Nephron progenitor cell (in vitro differentiated cells): ENCODE results near the gene KLHDC4.

Source experiments
- DNase-seq: peaks from one replicate; pipeline ENCODE4 v3.0.0; 2021
- H3K27ac Mint-ChIP-seq: 2 replicates; pipeline ENCODE4 v1.8.0; 2021; ENCODE audit warnings: mild to moderate bottlenecking, moderate library complexity, mixed read lengths
- H3K27me3 Mint-ChIP-seq: 2 replicates; pipeline ENCODE4 v1.8.0; 2021; ENCODE audit warnings: mild to moderate bottlenecking, low read depth, mixed read lengths; ENCODE audit not compliant: poor library complexity
- H3K36me3 Mint-ChIP-seq: 2 replicates; pipeline ENCODE4 v1.8.0; 2021; ENCODE audit warnings: low read depth, mixed read lengths
- H3K4me1 Mint-ChIP-seq: 2 replicates; pipeline ENCODE4 v1.8.0; 2021; ENCODE audit warnings: mixed read lengths
- H3K4me3 Mint-ChIP-seq: 2 replicates; pipeline ENCODE4 v1.8.0; 2021; ENCODE audit warnings: mild to moderate bottlenecking, moderate library complexity, mixed read lengths
- H3K9me3 Mint-ChIP-seq: 2 replicates; pipeline ENCODE4 v1.8.0; 2021; ENCODE audit warnings: mild to moderate bottlenecking, moderate library complexity, mixed read lengths
- TF ChIP-seq, protein P1 (sequence below): fragments of 200-600 bp; sonication (generic); IDR thresholded peaks from 2 replicates; pipeline ENCODE4 v1.5.0; 2021; ENCODE audit warnings: antibody characterized with exemption

The KLHDC4 gene

DNA sequence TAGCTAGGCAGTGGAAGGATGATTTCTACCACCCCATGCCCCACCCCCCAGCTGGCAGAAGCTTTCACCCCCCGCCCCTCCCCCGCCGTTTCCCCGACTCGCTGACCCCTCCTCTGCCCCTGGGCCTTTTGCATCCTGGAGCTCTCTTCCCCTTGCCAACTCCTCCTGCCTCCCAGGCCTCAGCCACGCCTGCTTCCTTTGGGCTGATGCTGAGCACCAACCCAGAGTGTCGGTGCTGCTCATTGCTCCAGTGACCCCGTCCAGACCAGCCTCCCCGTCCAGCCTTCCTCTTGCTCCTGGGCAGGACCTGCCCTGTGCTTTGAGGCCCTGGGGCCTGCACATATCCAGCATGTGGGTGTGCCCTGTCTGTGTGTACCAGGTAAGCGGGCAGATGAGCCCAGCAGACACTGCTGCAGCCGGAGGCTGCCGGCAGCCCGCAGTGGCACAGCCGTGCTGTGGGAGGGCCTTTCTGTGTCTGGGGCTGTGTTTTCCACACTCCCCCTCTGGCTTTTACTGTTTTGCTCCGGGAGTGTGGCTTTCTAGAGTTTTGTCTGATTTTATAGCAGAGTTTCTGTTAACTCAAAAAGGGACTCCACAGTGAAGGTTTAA lies 90.6 kb downstream of the KLHDC4 start:
- Mint-ChIP-seq H3K4me3 (no peak overlapping the region), H3K36me3 (no peaks in the 10 kb centered on the region), H3K27ac (peak overlapping the region; percentile 92), H3K27me3 (peaks cover 10% of the 10 kb centered on the region), H3K9me3 (no peaks in the 10 kb centered on the region), H3K4me1 (peaks cover 32% of the 10 kb centered on the region)
- peak; percentile 31 for DNase-seq
- TF ChIP-seq, protein P1, sequence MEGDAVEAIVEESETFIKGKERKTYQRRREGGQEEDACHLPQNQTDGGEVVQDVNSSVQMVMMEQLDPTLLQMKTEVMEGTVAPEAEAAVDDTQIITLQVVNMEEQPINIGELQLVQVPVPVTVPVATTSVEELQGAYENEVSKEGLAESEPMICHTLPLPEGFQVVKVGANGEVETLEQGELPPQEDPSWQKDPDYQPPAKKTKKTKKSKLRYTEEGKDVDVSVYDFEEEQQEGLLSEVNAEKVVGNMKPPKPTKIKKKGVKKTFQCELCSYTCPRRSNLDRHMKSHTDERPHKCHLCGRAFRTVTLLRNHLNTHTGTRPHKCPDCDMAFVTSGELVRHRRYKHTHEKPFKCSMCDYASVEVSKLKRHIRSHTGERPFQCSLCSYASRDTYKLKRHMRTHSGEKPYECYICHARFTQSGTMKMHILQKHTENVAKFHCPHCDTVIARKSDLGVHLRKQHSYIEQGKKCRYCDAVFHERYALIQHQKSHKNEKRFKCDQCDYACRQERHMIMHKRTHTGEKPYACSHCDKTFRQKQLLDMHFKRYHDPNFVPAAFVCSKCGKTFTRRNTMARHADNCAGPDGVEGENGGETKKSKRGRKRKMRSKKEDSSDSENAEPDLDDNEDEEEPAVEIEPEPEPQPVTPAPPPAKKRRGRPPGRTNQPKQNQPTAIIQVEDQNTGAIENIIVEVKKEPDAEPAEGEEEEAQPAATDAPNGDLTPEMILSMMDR, result no peak

DNA sequence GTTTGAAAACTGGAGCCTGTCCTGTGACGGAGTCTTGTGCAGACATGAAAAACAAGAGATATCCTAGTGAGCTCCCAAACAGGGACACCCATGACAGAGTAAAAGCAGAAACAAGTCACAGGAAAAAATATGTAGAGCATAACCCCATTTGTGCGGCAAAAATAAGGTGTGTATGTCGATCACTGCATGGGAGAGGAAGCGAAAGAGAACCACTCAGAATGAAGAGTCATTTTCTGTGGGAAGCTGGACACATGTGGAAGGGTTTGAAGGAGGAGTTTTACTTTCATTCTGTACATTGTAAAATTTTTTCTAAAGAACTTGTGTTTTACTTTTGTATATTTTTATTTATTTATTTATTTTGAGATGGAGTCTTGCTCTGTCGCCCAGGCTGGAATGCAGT lies 91.4 kb downstream of the KLHDC4 start:
- Mint-ChIP-seq H3K27me3 (peaks cover 10% of the 10 kb centered on the region), H3K27ac (peak overlapping the region; percentile 87), H3K36me3 (no peaks in the 10 kb centered on the region), H3K4me3 (no peak overlapping the region), H3K9me3 (no peaks in the 10 kb centered on the region), H3K4me1 (peaks cover 31% of the 10 kb centered on the region)
- TF ChIP-seq, protein P1, result no peak
- DNase-seq, result no peak

DNA sequence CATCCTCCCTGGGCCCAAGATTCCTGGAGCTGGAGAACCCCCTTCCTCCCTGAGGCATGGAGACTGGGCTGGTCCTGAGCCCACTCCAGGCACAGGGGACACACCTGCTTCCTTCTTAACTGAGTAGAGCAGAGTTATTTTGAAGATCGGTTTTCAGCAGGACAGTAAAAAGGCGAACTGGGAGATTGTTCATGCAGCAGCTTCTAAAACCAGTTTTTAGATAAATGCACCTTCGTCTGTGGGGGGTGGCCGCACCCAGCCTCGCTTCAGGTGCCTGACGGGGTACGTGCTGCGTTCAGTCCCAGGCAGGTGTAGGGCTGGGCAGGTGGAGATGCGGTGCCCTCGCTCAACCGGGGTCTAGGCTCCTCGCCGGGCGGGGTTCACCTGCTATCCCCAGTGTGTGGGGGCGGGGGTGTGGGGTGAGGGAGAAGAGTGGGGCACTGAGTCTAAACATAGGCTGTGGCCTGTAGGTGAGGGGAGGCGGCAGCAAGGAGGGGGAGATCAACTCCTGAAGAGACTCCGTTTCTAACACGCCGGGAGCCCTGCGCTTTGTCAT lies 94.0 kb downstream of the KLHDC4 start:
- Mint-ChIP-seq H3K4me3 (no peak overlapping the region), H3K27me3 (peaks cover 3% of the 10 kb centered on the region), H3K9me3 (no peaks in the 10 kb centered on the region), H3K36me3 (no peaks in the 10 kb centered on the region), H3K27ac (no peak overlapping the region), H3K4me1 (peaks cover 20% of the 10 kb centered on the region)
- no peak for DNase-seq
- TF ChIP-seq, protein P1, result no peak

DNA sequence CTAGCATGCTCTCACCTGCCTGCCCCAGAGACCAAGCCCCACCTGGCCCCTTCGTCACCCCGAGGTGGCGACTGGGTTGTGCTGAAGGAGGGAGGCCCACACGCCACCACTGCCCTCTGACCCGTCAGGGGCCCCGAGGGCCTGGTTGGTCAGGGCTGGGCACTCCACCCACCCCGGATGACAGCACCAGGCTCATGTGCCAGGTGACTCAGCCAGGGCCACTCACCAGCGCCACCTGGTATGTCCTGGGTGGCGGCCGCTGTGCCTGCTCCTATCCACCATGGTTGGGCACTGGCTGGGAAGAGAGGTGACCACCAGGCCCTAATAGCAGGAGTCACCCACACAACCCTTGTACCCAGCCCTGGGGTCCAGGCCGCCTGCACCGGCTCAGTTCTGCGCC lies 94.6 kb downstream of the KLHDC4 start:
- no peaks in the 10 kb centered on the region for H3K36me3 Mint-ChIP-seq
- H3K27me3 Mint-ChIP-seq, result peaks cover 3% of the 10 kb centered on the region
- TF ChIP-seq, protein P1, result no peak
- no peak overlapping the region for H3K4me3 Mint-ChIP-seq
- no peak overlapping the region for H3K27ac Mint-ChIP-seq
- no peaks in the 10 kb centered on the region for H3K9me3 Mint-ChIP-seq
- no peak for DNase-seq
- H3K4me1 Mint-ChIP-seq, result peaks cover 19% of the 10 kb centered on the region

DNA sequence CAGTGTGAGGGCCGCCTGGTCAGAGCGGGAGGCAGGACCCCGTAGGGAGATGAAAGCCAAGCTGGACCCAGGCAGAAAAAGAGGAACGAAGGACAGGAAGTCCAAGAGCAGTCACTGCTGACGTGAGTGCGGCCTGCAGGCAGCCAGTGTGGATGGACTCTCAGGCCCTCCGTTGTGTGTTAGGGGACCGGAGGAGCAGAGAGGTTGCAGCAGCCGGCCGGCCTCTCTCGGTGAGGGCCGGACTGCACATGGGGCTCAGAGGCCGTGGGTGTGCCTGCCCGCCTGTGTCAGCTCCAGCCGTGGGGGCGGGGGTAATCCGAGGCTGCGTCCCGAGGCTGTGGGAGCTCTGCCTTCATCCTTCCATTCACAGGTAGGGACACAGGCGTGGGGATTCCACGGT lies 96.1 kb downstream of the KLHDC4 start:
- no peaks in the 10 kb centered on the region for H3K36me3 Mint-ChIP-seq
- no peak for DNase-seq
- peak overlapping the region; percentile 83 for H3K27ac Mint-ChIP-seq
- H3K4me3 Mint-ChIP-seq, result no peak overlapping the region
- peaks cover 5% of the 10 kb centered on the region for H3K4me1 Mint-ChIP-seq
- TF ChIP-seq, protein P1, result no peak
- no peaks in the 10 kb centered on the region for H3K9me3 Mint-ChIP-seq
- peaks cover 3% of the 10 kb centered on the region for H3K27me3 Mint-ChIP-seq

DNA sequence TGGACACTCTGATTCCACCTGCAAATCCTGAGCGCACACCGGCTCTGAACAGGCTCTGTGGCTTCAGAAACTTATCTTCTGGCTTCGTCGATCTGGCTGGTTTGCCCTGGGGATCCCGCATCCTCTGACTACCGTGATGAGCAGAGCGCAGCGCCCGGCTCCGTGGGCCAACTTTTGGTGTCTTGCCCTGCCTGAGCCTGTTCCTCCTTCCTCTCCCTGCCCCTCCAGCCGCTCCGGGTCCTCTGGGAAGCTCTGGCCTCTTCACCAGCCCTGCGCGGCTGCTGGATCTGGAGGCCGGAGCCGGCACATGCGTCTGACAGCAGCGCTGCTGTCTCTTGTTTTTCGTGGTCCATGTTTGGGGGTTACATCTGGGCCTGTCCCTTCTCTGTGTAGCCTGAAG lies 97.8 kb downstream of the KLHDC4 start:
- DNase-seq, result no peak
- no peaks in the 10 kb centered on the region for H3K36me3 Mint-ChIP-seq
- TF ChIP-seq, protein P1, result no peak
- peak overlapping the region; percentile 66 for H3K27ac Mint-ChIP-seq
- no peak overlapping the region for H3K4me3 Mint-ChIP-seq
- no peaks in the 10 kb centered on the region for H3K9me3 Mint-ChIP-seq
- peaks cover 5% of the 10 kb centered on the region for H3K27me3 Mint-ChIP-seq
- H3K4me1 Mint-ChIP-seq, result no peaks in the 10 kb centered on the region
